Heart left ventricle (tissue), 13 donors: ENCODE data around the gene SRD5A3.

Experiments used
- POLR2A ChIP-seq, 2 donors: fragments of 450-650 bp; IDR thresholded peaks; one replicate each; pipeline ENCODE4 v1.6.1; 2017; ENCODE audit warnings: antibody characterized with exemption in 2 of 2, mild to moderate bottlenecking in 2 of 2, moderate library complexity in 2 of 2
- TF ChIP-seq, protein P1 (sequence below), 12 donors: fragments of 200-600 bp; sonication (generic) in 4 of 12; IDR thresholded peaks; one replicate each; pipeline versions ENCODE4 v1.5.0 to v1.8.0; 2018 to 2022; ENCODE audit warnings: antibody characterized with exemption in 12 of 12, mild to moderate bottlenecking in 5 of 12
- donor health status: ischemic (EF 13 %, LVEDD 7.1; RV severe dilation, severe dysfunction).
- donor health status: DM: no; HTN: yes; CAD: no.
- donor health status: DM: no; HTN: no; CAD: no.
- donor health status: ischemic (EF 25% LVEDD 6.9; RV normal size, moderate dysfunction).
- donor health status: ischemic (EF 25% LVEDD 5.7; RV mildly dilated, moderate dysfunction).
- donor health status: ischemic (EF 35%, LVEDD 5.7; RV mildly dilated, moderate dysfunction).
- donor health status: nonischemic (EF 11% LVEDD 7.7; RV severe dilation, severe dysfunction).
- donor health status: DM: yes; HTN: yes; CAD: no.
- donor health status: PGD.
- donor health status: ischemic (EF 29% LVEDD 5.4; RV normal size, mild dysfunction).
- donor health status: nonischemic (EF 23%, LVEDD 6.1; RV moderate dilation, normal function).

DNA sequence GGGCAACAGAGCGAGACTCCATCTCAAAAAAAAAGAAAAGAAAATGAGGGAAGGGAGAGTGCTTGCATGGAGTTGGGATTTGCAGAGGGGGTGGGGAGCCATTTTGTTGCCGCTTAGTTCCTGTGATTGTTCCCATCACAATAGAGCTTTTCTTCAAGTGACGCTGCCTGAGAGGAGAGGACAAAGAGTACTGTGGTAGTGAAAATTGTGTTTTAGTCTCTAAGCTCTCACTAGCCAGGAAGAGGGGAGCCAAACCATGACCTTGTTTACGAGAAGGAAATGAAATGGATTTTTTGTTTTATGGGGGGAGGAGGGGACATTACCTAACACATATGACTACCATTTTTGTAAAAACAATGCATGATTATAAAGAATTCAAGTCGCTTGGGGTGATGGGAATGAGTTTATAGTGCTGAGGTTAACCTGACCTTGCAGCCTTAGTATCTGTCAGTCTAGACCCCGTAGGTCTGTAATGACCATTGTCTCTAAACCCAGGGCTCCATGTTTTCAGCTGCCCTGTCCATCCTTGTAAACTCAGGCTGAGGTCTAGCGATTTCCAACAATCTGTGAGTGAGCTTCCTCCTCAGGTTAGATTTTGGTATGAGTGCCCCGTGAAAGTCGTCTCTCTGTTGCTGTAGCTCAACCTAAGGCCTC, 18.8 kb downstream of the SRD5A3 start:
- TF ChIP-seq, protein P1, sequence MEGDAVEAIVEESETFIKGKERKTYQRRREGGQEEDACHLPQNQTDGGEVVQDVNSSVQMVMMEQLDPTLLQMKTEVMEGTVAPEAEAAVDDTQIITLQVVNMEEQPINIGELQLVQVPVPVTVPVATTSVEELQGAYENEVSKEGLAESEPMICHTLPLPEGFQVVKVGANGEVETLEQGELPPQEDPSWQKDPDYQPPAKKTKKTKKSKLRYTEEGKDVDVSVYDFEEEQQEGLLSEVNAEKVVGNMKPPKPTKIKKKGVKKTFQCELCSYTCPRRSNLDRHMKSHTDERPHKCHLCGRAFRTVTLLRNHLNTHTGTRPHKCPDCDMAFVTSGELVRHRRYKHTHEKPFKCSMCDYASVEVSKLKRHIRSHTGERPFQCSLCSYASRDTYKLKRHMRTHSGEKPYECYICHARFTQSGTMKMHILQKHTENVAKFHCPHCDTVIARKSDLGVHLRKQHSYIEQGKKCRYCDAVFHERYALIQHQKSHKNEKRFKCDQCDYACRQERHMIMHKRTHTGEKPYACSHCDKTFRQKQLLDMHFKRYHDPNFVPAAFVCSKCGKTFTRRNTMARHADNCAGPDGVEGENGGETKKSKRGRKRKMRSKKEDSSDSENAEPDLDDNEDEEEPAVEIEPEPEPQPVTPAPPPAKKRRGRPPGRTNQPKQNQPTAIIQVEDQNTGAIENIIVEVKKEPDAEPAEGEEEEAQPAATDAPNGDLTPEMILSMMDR (IDR thresholded peaks at IDR 0.05), result no peak
- TF ChIP-seq POLR2A (IDR thresholded peaks at IDR 0.05), result no peak
